Neural cell (in vitro differentiated cells): Measurements from ENCODE around the gene PUSL1.

Experiments used
- CTCF ChIP-seq: fragments of 450-650 bp; IDR thresholded peaks from 2 replicates; pipeline ENCODE4 v1.5.1; 2014; ENCODE audit warnings: antibody characterized with exemption, mild to moderate bottlenecking, moderate library complexity; ENCODE audit not compliant: poor library complexity, severe bottlenecking
- EP300 ChIP-seq: fragments of 450-650 bp; conservative IDR thresholded peaks from 2 replicates; pipeline ENCODE4 v1.6.1; 2014; ENCODE audit warnings: antibody characterized with exemption, mild to moderate bottlenecking, moderate library complexity; ENCODE audit not compliant: poor library complexity, severe bottlenecking
- EZH2 ChIP-seq: fragments of 200-600, 300-800 bp; shearing (Covaris generic), sonication (generic); IDR thresholded peaks from 2 replicates; pipeline ENCODE4 v1.6.1; 2014; ENCODE audit warnings: antibody characterized with exemption, low read length, borderline replicate concordance, mild to moderate bottlenecking; ENCODE audit not compliant: insufficient read depth, poor library complexity, severe bottlenecking
- MXI1 ChIP-seq: fragments of 450-650 bp; conservative IDR thresholded peaks from 2 replicates; pipeline ENCODE4 v1.6.1; 2014; ENCODE audit warnings: antibody characterized with exemption, mild to moderate bottlenecking; ENCODE audit not compliant: poor library complexity, severe bottlenecking
- POLR2AphosphoS5 ChIP-seq: IDR thresholded peaks from 2 replicates; pipeline ENCODE4 v1.6.1; 2012
- RAD21 ChIP-seq: fragments of 450-650 bp; conservative IDR thresholded peaks from 2 replicates; pipeline ENCODE4 v1.6.1; 2014; ENCODE audit warnings: antibody characterized with exemption, mild to moderate bottlenecking, moderate library complexity
- REST ChIP-seq: IDR thresholded peaks from 2 replicates; pipeline ENCODE4 v1.6.1; 2012; ENCODE audit warnings: borderline replicate concordance
- SMC3 ChIP-seq: fragments of 450-650 bp; conservative IDR thresholded peaks from 2 replicates; pipeline ENCODE4 v1.6.1; 2014; ENCODE audit warnings: antibody characterized with exemption, mild to moderate bottlenecking, moderate library complexity; ENCODE audit not compliant: poor library complexity
- TAF1 ChIP-seq: IDR thresholded peaks from 2 replicates; pipeline ENCODE4 v1.6.1; 2012; ENCODE audit warnings: low read depth

- TF ChIP-seq CTCF: no peak
- no peak for TF ChIP-seq POLR2AphosphoS5
- TF ChIP-seq EZH2: no peak
- TF ChIP-seq EP300: no peak
- TF ChIP-seq MXI1: peak; percentile 21
- no peak for TF ChIP-seq RAD21
- TF ChIP-seq SMC3: no peak
- no peak for TF ChIP-seq TAF1
- no peak for TF ChIP-seq REST
Observed at GRCh38 chr1:1307261-1307922, 1.0 kb upstream of the PUSL1 start.
